Measurements from ENCODE around the gene GPX3. TPM values are rescaled to one million over a fixed set of nuclear protein-coding genes. Genes with fewer than 3 reads are reported as not detected.
A peak's percentile ranks its signal among the peaks of the same experiment; 100 is the strongest.

GPX3 gene
- total and polyA plus RNA-seq, 2 experiments from 2014 or later, result 28.0 to 48.9 TPM

- Histone ChIP-seq H3K4me2 (no peak overlapping the region), H3K36me3 (ENCODE audit: insufficient read depth) (no peaks in the 10 kb centered on the region), H3F3A (replicated peaks; ENCODE audit: low read depth) (no peaks in the 10 kb centered on the region), H3K79me2 (replicated peaks; ENCODE audit: insufficient read depth) (no peaks in the 10 kb centered on the region), H3K4me1 (ENCODE audit: insufficient read depth) (no peaks in the 10 kb centered on the region), H3K27me3 (ENCODE audit: insufficient read depth) (no peaks in the 10 kb centered on the region), H3K27ac (ENCODE audit: low read depth) (0 out of 2 replicates have a peak overlapping the region, but pooled peaks have one; percentile 42), H3K4me3 (no peak overlapping the region), H4K20me1 (replicated peaks; ENCODE audit: insufficient read depth) (no peaks in the 10 kb centered on the region), H2AFZ (no peak overlapping the region), H3K9me2 (ENCODE audit: insufficient read depth) (no peaks in the 10 kb centered on the region)
- H3K4me3 Mint-ChIP-seq, result no peak overlapping the region
- DNase-seq (ENCODE audit: low spot score), result peak; percentile 76
- no peak overlapping the region for H3K27ac Mint-ChIP-seq
- peak; percentile 91 for ATAC-seq
- TF ChIP-seq ZNF114 (CRISPR knock-in tag; IDR thresholded peaks at IDR 0.05) (no peak), CTCF (conservative IDR thresholded peaks at IDR 0.05; ENCODE audit: low read depth in 2 of 2) (peak; percentile 85 to 94)
- peaks cover 2% of the 10 kb centered on the region; the same call in 2 of the 3 replicates for H3K36me3 Mint-ChIP-seq (ENCODE audit: low read depth)
- H3K9me3 Mint-ChIP-seq, result no peaks in the 10 kb centered on the region
- peaks cover 3% of the 10 kb centered on the region for H3K27me3 Mint-ChIP-seq (ENCODE audit: insufficient read depth, low read depth, poor library complexity)
- H3K4me1 Mint-ChIP-seq, result peaks cover 3% of the 10 kb centered on the region; the same call in 1 of the 3 replicates
Observed at GRCh38 chr5:151047814-151048425, 27.5 kb downstream of the GPX3 start.

GRCh38 chr5:151048526-151048925 lies 28.1 kb downstream of the GPX3 start:
- H3K4me1 ChIP-seq (ENCODE audit: insufficient read depth), result no peaks in the 10 kb centered on the region
- no peak overlapping the region for H3K4me2 ChIP-seq
- H3K4me3 ChIP-seq, result no peak overlapping the region
- no peak overlapping the region for H2AFZ ChIP-seq
- H3K36me3 ChIP-seq (ENCODE audit: insufficient read depth), result no peaks in the 10 kb centered on the region
- DNase-seq (ENCODE audit: low spot score), result peak; percentile 69
- H3K4me1 Mint-ChIP-seq, result peaks cover 3% of the 10 kb centered on the region; the same call in 1 of the 3 replicates
- no peaks in the 10 kb centered on the region for H3K9me3 Mint-ChIP-seq
- H3K27me3 ChIP-seq (ENCODE audit: insufficient read depth), result no peaks in the 10 kb centered on the region
- no peak overlapping the region for H3K27ac Mint-ChIP-seq
- H3K4me3 Mint-ChIP-seq, result no peak overlapping the region
- no peak for TF ChIP-seq POLR2AphosphoS5 (IDR thresholded peaks at IDR 0.05; ENCODE audit: low read depth)
- TF ChIP-seq CTCF (conservative IDR thresholded peaks at IDR 0.05; ENCODE audit: low read depth in 2 of 2), result peak; percentile 52 to 70
- H3K27me3 Mint-ChIP-seq (ENCODE audit: insufficient read depth, low read depth, poor library complexity), result peaks cover 3% of the 10 kb centered on the region
- no peaks in the 10 kb centered on the region for H3F3A ChIP-seq (replicated peaks; ENCODE audit: low read depth)
- no peaks in the 10 kb centered on the region for H4K20me1 ChIP-seq (replicated peaks; ENCODE audit: insufficient read depth)
- ATAC-seq, result peak; percentile 49
- H3K36me3 Mint-ChIP-seq (ENCODE audit: low read depth), result peaks cover 2% of the 10 kb centered on the region; the same call in 2 of the 3 replicates
- H3K9me2 ChIP-seq (ENCODE audit: insufficient read depth), result no peaks in the 10 kb centered on the region
- 0 out of 2 replicates have a peak overlapping the region, but pooled peaks have one; percentile 42 for H3K27ac ChIP-seq (ENCODE audit: low read depth)
- H3K79me2 ChIP-seq (replicated peaks; ENCODE audit: insufficient read depth), result no peaks in the 10 kb centered on the region
